AG09319 (cell line): ENCODE measurements around the gene AHCYL2.

Experiments
- DNase-seq: peaks from one replicate; pipeline ENCODE4 v3.0.0-alpha.2; 2010; ENCODE audit warnings: low read depth; ENCODE audit errors: extremely low read depth
- CTCF ChIP-seq: IDR thresholded peaks from 2 replicates; pipeline ENCODE4 v1.5.1; 2011; ENCODE audit warnings: low read depth, mild to moderate bottlenecking, inconsistent platforms, low read length, moderate library complexity

AHCYL2 gene

GRCh38 chr7:129307592-129307991 lies 82.8 kb downstream of the AHCYL2 start:
- no peak for TF ChIP-seq CTCF
- no peak for DNase-seq

- no peak for DNase-seq
- TF ChIP-seq CTCF = no peak
Measured at GRCh38 chr7:129308047-129308446, 83.2 kb downstream of the AHCYL2 start.

GRCh38 chr7:129311429-129311828 lies 86.6 kb downstream of the AHCYL2 start:
- no peak for TF ChIP-seq CTCF
- DNase-seq = no peak

GRCh38 chr7:129313282-129313681 lies 88.5 kb downstream of the AHCYL2 start:
- DNase-seq = no peak
- no peak for TF ChIP-seq CTCF

GRCh38 chr7:129315960-129316359 lies 91.1 kb downstream of the AHCYL2 start:
- TF ChIP-seq CTCF = no peak
- DNase-seq = no peak

GRCh38 chr7:129317450-129317849 lies 92.6 kb downstream of the AHCYL2 start:
- no peak for TF ChIP-seq CTCF
- DNase-seq = no peak

GRCh38 chr7:129327076-129327475 lies 102.2 kb downstream of the AHCYL2 start:
- no peak for DNase-seq
- no peak for TF ChIP-seq CTCF
